GM18519 (cell line): ENCODE results near the gene USF2.

ENCODE experiments used
- ATAC-seq: cut with Tn5 transposase; IDR thresholded peaks from one replicate; pipeline ENCODE4 v1.9.1; 2021; ENCODE audit warnings: mild to moderate bottlenecking, moderate library complexity; ENCODE audit not compliant: unreplicated experiment, low FRiP score

USF2 gene

GRCh38 chr19:35264268-35265125 lies 4.3 kb upstream of the USF2 start:
- ATAC-seq = no peak

DNA sequence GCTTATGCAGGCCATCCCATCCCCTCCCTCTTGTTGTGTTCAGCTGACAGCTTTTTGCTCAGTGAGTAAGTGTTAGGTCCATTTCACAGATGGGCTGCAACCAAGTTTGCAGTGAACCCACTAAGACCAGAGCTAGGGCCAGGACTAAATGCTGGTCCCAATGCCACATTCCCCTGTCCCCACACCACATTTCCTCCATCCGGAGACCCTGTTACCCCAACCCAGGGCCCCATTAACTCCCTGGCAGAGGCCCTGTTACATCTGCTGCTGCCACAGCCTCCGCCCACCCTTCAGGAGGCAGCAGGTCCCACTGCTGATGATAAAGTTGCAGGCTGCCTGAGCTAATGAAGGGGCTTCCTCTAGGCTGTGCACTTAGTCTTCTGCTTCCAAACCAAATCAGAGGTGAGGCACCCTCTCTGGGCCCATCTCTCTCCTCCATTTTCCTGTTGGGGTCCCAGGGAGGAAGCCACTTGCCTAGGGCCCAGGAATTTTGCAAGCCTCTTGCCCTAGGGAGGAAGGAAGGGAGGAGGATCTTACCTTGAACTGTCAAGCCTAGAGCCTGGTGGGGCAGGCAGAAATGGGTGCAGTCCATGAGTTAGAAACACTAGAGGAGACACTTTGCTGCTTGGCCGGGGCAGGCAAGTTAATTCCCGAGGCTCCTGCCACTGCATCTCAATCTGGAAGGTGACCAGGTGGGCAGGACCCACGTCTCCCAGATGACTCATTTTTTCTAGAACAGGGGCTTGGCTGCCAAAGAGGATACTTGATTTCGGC lies 3.4 kb upstream of the USF2 start:
- ATAC-seq = no peak

DNA sequence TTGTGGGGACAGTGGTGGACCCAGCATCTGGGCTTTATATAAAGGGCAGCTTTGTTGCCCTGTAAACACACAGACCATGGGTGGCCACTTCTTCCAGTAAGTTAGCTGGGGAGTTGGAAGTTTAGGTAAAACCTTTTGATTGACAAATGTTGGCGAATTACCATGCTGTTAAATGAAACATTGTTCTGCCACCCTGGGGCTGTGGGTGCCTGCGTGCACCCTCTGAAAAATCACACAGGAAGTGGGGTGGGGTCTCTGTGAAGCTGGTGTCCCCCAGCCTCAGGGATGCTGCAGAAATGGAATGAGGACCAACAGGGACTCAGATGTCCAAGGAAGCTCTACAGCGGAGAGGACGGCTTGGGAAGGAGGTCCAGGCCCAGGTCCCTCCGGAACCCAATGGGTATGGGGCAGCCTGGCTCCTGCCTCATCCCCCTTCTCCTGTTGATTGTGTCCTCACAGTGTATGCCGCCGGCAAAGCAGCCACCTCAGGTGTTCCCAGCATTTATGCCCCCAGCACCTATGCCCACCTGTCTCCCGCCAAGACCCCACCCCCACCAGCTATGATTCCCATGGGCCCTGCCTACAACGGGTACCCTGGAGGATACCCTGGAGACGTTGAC lies 2.8 kb upstream of the USF2 start:
- ATAC-seq = no peak

- no peak for ATAC-seq
Observed at GRCh38 chr19:35266520-35267352, 2.0 kb upstream of the USF2 start.

DNA sequence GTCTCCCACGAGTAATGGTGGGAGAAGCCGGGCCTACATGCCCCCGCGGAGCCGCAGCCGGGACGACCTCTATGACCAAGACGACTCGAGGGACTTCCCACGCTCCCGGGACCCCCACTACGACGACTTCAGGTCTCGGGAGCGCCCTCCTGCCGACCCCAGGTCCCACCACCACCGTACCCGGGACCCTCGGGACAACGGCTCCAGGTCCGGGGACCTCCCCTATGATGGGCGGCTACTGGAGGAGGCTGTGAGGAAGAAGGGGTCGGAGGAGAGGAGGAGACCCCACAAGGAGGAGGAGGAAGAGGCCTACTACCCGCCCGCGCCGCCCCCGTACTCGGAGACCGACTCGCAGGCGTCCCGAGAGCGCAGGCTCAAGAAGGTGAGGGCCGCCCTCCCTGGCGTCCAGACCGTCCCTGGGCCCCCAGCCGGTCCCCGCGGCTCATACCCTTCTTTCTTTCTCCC lies 1.4 kb upstream of the USF2 start:
- ATAC-seq = no peak

DNA sequence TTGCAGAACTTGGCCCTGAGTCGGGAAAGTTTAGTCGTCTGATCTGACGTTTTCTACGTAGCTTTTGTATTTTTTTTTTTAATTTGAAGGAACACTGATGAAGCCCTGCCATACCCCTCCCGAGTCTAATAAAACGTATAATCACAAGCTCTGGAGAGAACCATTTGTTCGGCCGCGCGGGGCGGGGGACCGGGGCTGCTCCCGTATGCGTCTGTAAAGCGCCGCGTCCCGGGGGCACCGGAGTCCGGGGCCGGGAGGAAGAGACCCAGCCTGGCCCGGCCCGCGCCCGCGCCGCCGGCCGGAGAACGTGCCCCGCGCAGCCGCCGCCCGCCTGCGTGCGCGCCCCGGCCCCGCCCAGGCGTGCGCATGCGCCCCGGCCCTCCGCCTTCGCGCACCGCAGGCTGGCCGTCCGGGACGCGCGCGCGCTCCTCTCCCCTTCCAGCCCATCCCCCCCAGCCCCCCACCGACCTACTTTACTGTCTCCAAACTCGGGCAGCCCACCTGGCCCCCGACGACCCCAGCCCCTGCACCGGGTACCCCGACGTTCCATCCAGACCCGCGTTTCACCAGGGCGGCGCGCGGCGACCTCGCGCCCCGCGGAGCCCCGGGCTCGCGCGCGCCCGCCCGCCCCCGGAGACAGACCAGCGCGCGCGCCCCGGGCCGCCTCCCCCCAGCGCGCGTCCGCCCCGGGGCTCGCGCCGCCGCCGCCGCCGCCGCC lies 785 bp upstream of the USF2 start:
- no peak for ATAC-seq

DNA sequence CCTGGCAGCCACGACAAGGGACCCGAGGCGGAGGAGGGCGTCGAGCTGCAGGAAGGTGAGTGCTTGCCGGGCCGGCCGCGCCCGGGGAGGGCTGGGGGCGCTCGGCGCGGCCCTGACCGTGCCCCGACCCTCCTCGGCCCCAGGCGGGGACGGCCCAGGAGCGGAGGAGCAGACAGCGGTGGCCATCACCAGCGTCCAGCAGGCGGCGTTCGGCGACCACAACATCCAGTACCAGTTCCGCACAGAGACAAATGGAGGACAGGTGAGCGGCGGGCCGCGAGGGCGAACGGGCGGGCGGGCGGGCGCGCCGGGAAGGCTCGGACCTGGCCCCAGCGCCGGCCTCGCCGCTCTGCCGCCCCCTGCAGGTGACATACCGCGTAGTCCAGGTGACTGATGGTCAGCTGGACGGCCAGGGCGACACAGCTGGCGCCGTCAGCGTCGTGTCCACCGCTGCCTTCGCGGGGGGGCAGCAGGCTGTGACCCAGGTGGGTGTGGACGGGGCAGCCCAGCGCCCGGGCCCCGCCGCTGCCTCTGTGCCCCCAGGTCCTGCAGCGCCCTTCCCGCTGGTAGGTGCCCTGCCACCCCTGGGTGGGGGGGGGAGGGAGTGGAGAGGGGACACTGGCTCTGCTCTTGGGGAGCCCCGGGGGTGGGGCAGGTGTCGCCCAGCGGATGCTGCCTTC lies 816 bp downstream of the USF2 start:
- no peak for ATAC-seq

GRCh38 chr19:35270381-35270811 lies 1.6 kb downstream of the USF2 start:
- ATAC-seq = no peak

DNA sequence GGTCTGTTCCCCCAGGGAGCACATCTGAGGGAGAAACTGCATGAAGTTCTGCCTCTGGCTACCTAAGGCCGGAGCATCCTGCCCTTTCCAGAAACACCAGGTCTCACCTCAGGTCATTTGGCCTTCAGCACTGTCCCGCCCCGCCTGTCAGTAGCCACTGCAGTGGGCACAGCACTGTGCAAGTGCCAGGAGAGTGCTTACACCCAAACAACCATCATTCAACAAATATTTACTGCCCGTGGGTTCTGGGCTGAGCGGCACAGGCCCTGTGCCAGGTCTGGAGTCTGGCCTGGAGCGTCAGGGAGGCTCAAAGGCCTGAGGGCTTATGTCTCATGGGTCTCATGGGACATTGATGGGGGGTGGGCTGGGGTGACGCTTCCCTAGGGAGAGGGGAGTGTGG lies 2.8 kb downstream of the USF2 start:
- ATAC-seq = no peak

- no peak for ATAC-seq
Observed at GRCh38 chr19:35272122-35272719, 3.5 kb downstream of the USF2 start.

DNA sequence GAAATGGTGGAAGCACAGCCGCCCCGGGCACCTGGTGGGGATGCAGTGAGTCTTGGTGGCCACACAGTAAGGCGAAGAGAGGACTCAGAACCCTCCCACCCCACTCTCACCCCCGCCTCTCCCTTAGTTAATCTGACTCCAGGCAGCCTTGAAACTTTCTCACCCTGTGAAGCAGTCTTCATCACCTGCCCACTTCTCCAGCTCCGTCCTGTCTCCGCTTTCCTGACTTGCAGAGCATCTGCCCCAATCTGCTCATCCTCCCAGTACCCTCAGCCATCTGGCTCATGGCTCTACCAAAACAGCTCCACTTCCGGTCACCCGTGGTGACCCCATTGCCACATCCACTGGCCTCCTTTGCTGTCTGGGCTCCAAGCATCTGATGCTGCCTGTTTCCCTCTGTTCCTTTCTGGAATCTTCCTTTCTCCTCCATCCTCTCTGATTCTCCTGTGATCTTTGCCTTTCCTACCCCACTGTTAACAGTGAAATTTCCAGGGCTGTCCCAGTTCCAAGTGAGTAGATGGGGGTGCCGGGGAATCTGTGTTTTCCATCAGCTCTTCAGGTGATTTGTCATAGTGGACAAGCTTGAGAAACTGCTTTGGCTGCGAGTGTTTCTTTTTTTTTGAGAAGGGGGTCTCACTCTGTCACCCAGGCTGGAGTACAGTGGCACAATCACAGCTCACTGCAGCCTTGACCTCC lies 4.3 kb downstream of the USF2 start:
- ATAC-seq = no peak

DNA sequence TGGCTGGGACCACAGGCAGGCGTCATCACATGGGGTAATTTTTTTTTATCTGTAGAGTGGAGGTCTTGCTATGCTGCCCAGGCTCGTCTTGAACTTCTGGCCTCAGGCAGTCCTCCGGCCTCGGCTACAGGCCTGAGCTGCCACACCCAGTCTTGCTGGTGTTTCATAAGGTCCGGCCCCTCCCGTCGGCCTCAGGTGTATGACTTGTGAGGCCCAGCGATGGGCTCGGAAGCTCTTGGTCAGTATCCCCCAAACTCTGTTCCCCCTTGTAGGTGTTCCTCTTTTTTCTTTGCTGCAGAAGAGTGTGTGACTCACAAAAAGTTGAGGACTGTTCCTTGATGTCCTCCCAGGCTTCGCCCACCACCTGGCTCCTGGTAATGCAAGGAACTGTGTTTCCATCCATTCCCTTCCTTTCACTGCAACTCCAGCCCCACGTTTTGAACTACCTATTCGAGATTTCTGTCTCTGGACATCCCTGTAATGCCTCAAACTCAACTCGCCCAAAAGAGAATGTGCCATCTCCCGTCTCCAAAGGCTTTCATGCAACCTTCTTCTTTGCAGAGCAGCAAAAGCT lies 5.0 kb downstream of the USF2 start:
- ATAC-seq = no peak

GRCh38 chr19:35274323-35274722 lies 5.6 kb downstream of the USF2 start:
- ATAC-seq = no peak

DNA sequence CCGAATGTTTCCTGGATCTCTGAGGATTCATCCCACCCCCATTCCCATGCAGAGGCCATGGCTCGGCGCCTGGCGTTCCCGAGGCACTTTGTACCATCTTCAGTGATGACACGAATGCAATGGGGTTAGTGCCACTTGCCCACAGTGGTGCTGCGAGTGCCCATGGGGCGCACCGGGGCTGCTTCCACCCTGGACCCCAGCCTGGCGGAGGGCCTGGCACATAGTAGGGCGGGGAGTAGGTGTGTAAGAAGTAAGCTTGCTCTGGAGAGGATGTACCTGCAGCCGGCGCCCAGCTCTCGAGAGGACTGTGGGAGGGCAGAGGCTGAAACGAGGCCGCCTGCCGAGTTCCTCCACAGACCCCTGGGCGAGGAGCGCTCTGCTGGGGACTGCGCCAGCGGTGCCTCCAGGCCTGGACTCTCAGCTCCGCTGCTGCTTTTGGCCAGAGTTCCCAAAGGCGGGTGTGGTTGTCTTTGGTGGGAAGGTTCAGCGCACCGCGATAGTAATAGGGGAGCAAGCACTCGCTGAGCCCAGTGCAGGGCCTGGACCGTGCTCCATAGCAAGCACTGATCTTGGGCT lies 8.0 kb downstream of the USF2 start:
- ATAC-seq = no peak

DNA sequence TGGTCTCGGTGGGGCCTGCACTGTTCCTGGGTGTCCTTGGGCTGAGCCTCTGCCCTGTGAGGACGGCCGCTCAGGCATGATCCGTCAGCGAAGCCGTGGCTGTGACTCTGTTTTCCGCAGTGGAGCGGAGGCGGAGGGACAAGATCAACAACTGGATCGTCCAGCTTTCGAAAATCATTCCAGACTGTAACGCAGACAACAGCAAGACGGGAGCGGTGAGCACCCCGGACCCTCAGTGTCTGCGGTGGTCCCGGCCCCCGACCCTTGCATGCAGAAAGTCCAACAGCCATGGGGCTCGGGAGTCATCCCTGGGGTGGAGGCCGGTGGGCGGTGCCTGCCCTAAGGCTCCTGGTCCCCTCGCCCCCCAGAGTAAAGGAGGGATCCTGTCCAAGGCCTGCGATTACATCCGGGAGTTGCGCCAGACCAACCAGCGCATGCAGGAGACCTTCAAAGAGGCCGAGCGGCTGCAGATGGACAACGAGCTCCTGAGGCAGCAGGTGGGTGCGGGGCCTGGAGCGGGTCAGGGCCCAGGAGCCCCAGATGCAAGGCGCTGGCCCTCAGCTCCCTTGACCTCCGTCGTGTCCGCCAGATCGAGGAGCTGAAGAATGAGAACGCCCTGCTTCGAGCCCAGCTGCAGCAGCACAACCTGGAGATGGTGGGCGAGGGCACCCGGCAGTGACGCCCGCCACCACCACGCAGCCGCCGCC lies 10.0 kb downstream of the USF2 start:
- no peak for ATAC-seq

DNA sequence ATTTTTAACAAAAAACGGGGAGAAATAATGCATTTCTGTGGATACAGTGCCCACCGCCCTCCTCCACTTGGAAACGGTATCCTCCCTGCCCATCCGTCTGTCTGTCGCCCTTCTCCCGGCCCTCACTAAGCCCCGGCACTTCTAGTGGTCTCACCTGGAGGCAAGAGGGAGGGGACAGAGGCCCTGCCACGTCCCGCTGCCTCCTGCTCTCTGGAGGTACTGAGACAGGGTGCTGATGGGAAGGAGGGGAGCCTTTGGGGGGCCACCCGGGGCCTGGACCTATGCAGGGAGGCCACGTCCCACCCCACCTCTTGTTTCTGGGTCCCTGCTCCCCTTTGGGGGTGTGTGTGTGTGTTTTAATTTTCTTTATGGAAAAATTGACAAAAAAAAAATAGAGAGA lies 10.6 kb downstream of the USF2 start:
- no peak for ATAC-seq
